ENCODE measurements around the gene ZSCAN9. TPM values are rescaled to one million over a fixed set of nuclear protein-coding genes. Genes with fewer than 3 reads are reported as not detected.

The ZSCAN9 gene
- total RNA-seq, 1 experiment from 2014 or later = 13.7 TPM

DNA sequence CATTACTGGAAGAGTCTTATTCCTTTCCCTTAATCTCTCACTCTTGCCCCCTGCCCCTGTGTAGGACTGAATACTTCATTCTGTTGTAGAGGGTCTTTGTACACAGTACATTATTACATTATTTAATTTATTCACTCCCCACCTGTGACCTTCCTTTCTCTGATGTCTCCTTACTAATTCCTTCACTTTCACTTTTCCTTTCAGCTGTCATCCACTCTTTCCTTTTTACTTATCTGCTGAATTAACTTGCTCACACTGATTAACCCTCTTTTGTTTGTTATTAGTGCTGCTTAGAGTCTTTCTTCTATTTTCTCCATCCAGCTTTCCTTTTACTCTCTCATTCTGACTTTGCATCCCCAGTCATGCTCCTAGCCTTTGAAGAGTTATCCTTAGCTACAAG, 49.8 kb downstream of the ZSCAN9 start:
- CTCF ChIA-PET = no interaction called here

DNA sequence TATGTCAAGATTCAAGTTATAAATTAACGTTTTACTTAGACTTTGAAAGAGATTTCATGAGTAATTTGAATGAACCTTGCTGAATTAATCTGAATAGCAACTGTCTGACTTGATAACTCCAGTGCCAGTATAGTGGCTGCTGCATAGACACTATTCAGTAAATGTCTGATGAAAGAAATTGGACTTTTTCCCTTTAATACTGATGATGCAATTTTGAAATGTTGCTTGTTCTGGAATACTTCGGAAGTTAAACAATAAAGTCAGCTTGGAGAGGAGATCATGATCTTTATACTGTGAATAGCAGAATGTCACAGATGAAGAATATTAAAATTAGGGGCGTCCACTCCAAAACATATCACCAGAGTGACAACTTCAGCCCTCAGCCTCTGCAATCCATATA, 52.7 kb downstream of the ZSCAN9 start:
- no peaks in the 10 kb centered on the region for H3K27me3 Mint-ChIP-seq (ENCODE audit: insufficient read depth, unreplicated experiment)
- no peak overlapping the region for H3K4me3 Mint-ChIP-seq (ENCODE audit: unreplicated experiment)
- H3K27ac Mint-ChIP-seq (ENCODE audit: low read depth, unreplicated experiment) = no peak overlapping the region
- POLR2A ChIA-PET = interaction anchor here (1.6 to 2.3 kb wide), 2 partner anchors 9 to 11 kb away, joined by 6 to 8 read pairs; partner anchors contain the start of gene ZSCAN26
- TF ChIP-seq CTCF (IDR thresholded peaks at IDR 0.05; ENCODE audit: unreplicated experiment) = no peak
- intact Hi-C loops (cut with micrococcal nuclease) = no loop called here
- CTCF ChIA-PET = interaction anchor here (0.5 kb wide), 1 partner anchor 136 kb away, joined by 4 read pairs; no protein-coding TSS in a partner anchor
- peaks cover 8% of the 10 kb centered on the region for H3K9me3 Mint-ChIP-seq (ENCODE audit: unreplicated experiment)
- H3K36me3 Mint-ChIP-seq (ENCODE audit: insufficient read depth, unreplicated experiment) = peaks cover 40% of the 10 kb centered on the region
- peaks cover 9% of the 10 kb centered on the region for H3K4me1 Mint-ChIP-seq (ENCODE audit: insufficient read depth, unreplicated experiment)
- BruUV-seq (replicated peaks) = no TSS peak
- no peak for DNase-seq (ENCODE audit: unreplicated experiment)

More for the DNA sequence above, 49.8 kb downstream of the ZSCAN9 start:
- Mint-ChIP-seq H3K4me3 (ENCODE audit: unreplicated experiment) (no peak overlapping the region), H3K9me3 (ENCODE audit: unreplicated experiment) (no peaks in the 10 kb centered on the region), H3K27me3 (ENCODE audit: insufficient read depth, unreplicated experiment) (no peaks in the 10 kb centered on the region), H3K36me3 (ENCODE audit: insufficient read depth, unreplicated experiment) (peaks cover 47% of the 10 kb centered on the region), H3K4me1 (ENCODE audit: insufficient read depth, unreplicated experiment) (no peaks in the 10 kb centered on the region), H3K27ac (ENCODE audit: low read depth, unreplicated experiment) (no peak overlapping the region)
- POLR2A ChIA-PET = interaction anchor here (1.0 to 1.2 kb wide), 4 partner anchors 15 to 113 kb away, joined by 3 to 4 read pairs (median 3); partner anchors contain the start of gene ZKSCAN4
- DNase-seq (ENCODE audit: unreplicated experiment) = no peak
- no peak for TF ChIP-seq CTCF (IDR thresholded peaks at IDR 0.05; ENCODE audit: unreplicated experiment)
- BruUV-seq (replicated peaks) = no TSS peak
- intact Hi-C loops (cut with micrococcal nuclease) = no loop called here

- Mint-ChIP-seq H3K36me3 (ENCODE audit: insufficient read depth, unreplicated experiment) (peaks cover 12% of the 10 kb centered on the region), H3K4me1 (ENCODE audit: insufficient read depth, unreplicated experiment) (peaks cover 9% of the 10 kb centered on the region), H3K27me3 (ENCODE audit: insufficient read depth, unreplicated experiment) (no peaks in the 10 kb centered on the region), H3K27ac (ENCODE audit: low read depth, unreplicated experiment) (no peak overlapping the region), H3K4me3 (ENCODE audit: unreplicated experiment) (peak overlapping the region; percentile 80), H3K9me3 (ENCODE audit: unreplicated experiment) (peaks cover 8% of the 10 kb centered on the region)
- TF ChIP-seq CTCF (IDR thresholded peaks at IDR 0.05; ENCODE audit: unreplicated experiment) = no peak
- ChIA-PET POLR2A (interaction anchor here (0.5 to 5.2 kb wide), 17 partner anchors 8 to 157 kb away, joined by 3 to 62 read pairs (median 3); partner anchors contain the start of genes ZKSCAN3, ZKSCAN4, ZKSCAN8 and ZSCAN26), CTCF (interaction anchor here (0.6 to 3.7 kb wide), 7 partner anchors 10 to 171 kb away, joined by 3 to 15 read pairs (median 5); partner anchors contain the start of genes ZKSCAN3 and ZSCAN26)
- no peak for DNase-seq (ENCODE audit: unreplicated experiment)
- intact Hi-C loops (cut with micrococcal nuclease) = no loop called here
- no TSS peak for BruUV-seq (replicated peaks)
Observed at GRCh38 chr6:28280595-28281287, 55.7 kb downstream of the ZSCAN9 start.

DNA sequence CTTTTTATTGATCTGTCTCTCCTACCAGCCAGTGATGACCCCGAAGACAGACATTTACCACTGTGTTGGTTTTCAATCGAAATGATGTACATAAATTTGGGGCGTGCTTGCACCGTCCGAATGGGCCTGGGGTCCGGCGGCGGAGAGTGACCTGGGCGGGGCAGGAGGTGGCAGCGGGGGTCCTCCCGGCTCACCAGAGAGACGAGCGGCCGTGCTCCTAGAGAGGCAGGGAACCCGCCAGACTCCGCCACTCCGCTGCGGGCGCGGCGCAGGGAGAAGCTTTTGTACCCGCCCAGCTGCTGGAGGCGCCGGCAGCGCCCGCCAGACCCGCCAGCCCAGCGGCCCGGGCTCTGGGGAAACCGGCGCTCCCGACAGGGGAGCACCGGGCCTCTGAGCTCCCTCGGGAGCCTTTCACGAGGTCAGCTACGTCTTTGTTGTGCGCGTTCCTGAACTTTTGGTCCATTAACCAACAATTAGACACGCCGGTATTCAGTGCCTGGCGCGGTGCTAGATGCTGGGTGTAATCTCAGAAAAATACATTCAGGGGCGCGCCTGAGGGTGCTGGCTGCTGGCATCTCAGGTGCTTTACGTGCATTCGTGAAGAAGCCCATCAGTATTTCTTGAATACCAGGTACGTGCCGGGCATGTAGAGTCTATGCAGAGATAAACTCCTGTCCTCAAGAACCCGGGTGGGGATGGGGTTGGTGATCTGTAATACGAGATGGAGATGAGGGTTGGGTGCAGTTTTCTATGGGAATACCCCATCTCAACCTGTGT, 56.4 kb downstream of the ZSCAN9 start, which contains the start of gene PGBD1:
Gene PGBD1, plus strand, starts transcription at position 285 of the 777 bp plus-strand sequence. CDS start 2,242 bp downstream, outside the sequence.
- POLR2A ChIA-PET = interaction anchor here (0.5 to 5.2 kb wide), 18 partner anchors 9 to 158 kb away, joined by 3 to 62 read pairs (median 4); partner anchors contain the start of genes ZKSCAN3, ZKSCAN4, ZKSCAN8 and ZSCAN26
- intact Hi-C loops (cut with micrococcal nuclease) = loop anchor here (1.0 kb wide), 1 partner anchor 55 kb away; the partner anchor contains the start of gene ZSCAN31
- CTCF ChIA-PET = interaction anchor here (0.6 to 3.7 kb wide), 6 partner anchors 11 to 172 kb away, joined by 3 to 15 read pairs (median 4); partner anchors contain the start of gene ZKSCAN3
- Mint-ChIP-seq H3K36me3 (ENCODE audit: insufficient read depth, unreplicated experiment) (peaks cover 5% of the 10 kb centered on the region), H3K9me3 (ENCODE audit: unreplicated experiment) (peaks cover 8% of the 10 kb centered on the region), H3K4me1 (ENCODE audit: insufficient read depth, unreplicated experiment) (peaks cover 9% of the 10 kb centered on the region), H3K27ac (ENCODE audit: low read depth, unreplicated experiment) (no peak within 1 kb of the TSS), H3K4me3 (ENCODE audit: unreplicated experiment) (peak within 1 kb of the TSS; percentile 80), H3K27me3 (ENCODE audit: insufficient read depth, unreplicated experiment) (no peaks in the 10 kb centered on the region)
- no TSS peak for BruUV-seq (replicated peaks)
- DNase-seq (ENCODE audit: unreplicated experiment) = peak; percentile 65
- TF ChIP-seq CTCF (IDR thresholded peaks at IDR 0.05; ENCODE audit: unreplicated experiment) = no peak

Data from MCF 10A (cell line).